ENCODE results near the gene CTPS2. TPM values are rescaled to one million over a fixed set of nuclear protein-coding genes. Genes with fewer than 3 reads are reported as not detected.
"Not testable (repeated sequence)": the region's sequence is repeated elsewhere in the genome, so short reads cannot be mapped to it uniquely, and the experiment has no call there.

Gene CTPS2
- total and polyA plus RNA-seq, 2 donors (not counting 3 experiments of a cell fraction or from before 2014, with no cell fraction given): 7.4 to 15.7 TPM

- Histone ChIP-seq H3K9me3 (replicated peaks; ENCODE audit: control insufficient read depth, insufficient read depth, low read length) (no peaks in the 10 kb centered on the region), H3K4me2 (ENCODE audit: insufficient read depth, low read length) (no peak overlapping the region), H3K27me3 (ENCODE audit: control insufficient read depth in 2 of 2, insufficient read depth in 2 of 2, low read length in 2 of 2) (no peaks in the 10 kb centered on the region), H3K36me3 (ENCODE audit: control insufficient read depth in 2 of 2, extremely low read depth in 1 of 2, insufficient read depth in 2 of 2, low read length in 2 of 2) (no peaks in the 10 kb centered on the region), H4K20me1 (replicated peaks; ENCODE audit: control insufficient read depth, extremely low read depth, insufficient read depth, low read length) (no peaks in the 10 kb centered on the region), H2AFZ (ENCODE audit: low read depth, low read length) (no peak overlapping the region), H3K27ac (ENCODE audit: insufficient read depth, low read depth, low read length) (no peak overlapping the region), H3K9me1 (replicated peaks; ENCODE audit: control insufficient read depth, extremely low read depth, insufficient read depth, low read length) (no peaks in the 10 kb centered on the region), H3K79me2 (ENCODE audit: control insufficient read depth, insufficient read depth, low read length) (no peaks in the 10 kb centered on the region), H3K4me3 (replicated peaks in 1 of 3; ENCODE audit: insufficient read depth in 1 of 3, low read depth in 1 of 3, low read length in 3 of 3) (no peak overlapping the region), H3K9ac (replicated peaks; ENCODE audit: extremely low read depth, insufficient read depth, low read length) (no peak overlapping the region), H3K4me1 (ENCODE audit: control insufficient read depth, extremely low read depth, insufficient read depth, low read length) (peaks cover 7% of the 10 kb centered on the region)
- ChIA-PET POLR2A (no interaction called here), CTCF (interaction anchor here (0.7 kb wide), 1 partner anchor 35 kb away, joined by 3 read pairs; no protein-coding TSS in a partner anchor)
- intact Hi-C loops (cut with micrococcal nuclease): no loop called here
- no peak for TF ChIP-seq GATA2 (IDR thresholded peaks at IDR 0.05; ENCODE audit: insufficient read depth, insufficient read length, low read depth, low read length)
- TF ChIP-seq CTCF (IDR thresholded peaks at IDR 0.05; ENCODE audit: extremely low read depth in 1 of 2, insufficient read depth in 1 of 2, low read depth in 1 of 2, low read length in 2 of 2): no peak
- TF ChIP-seq MYC (IDR thresholded peaks at IDR 0.05; ENCODE audit: low read depth, low read length): no peak
- TF ChIP-seq JUN (IDR thresholded peaks at IDR 0.05; ENCODE audit: borderline replicate concordance, insufficient read depth, insufficient read length, low read depth): no peak
- TF ChIP-seq POLR2A (IDR thresholded peaks at IDR 0.05; ENCODE audit: low read depth, low read length): no peak
- TF ChIP-seq MAX (IDR thresholded peaks at IDR 0.05; ENCODE audit: insufficient read depth, insufficient read length): no peak
- TF ChIP-seq FOS (IDR thresholded peaks at IDR 0.05; ENCODE audit: borderline replicate concordance, insufficient read depth, low read length): no peak
- no peak for TF ChIP-seq EZH2 (IDR thresholded peaks at IDR 0.05; ENCODE audit: borderline replicate concordance, low read depth, low read length, severe bottlenecking)
- TF ChIP-seq POLR2AphosphoS5 (IDR thresholded peaks at IDR 0.05; ENCODE audit: insufficient read depth, low read depth, low read length): no peak
- FAIRE-seq (no peak), DNase-seq (ENCODE audit: low read depth, low spot score) (no peak)
- dilution Hi-C loops (cut with MboI; ENCODE audit: extremely low pct_ligation_motif_present, low sequenced_read_pairs): no loop called here
- no TSS peak for BruUV-seq (replicated peaks)
Observed at GRCh38 chrX:16628946-16629595, 83.4 kb downstream of the CTPS2 start.

GRCh38 chrX:16628511-16628910, 84.0 kb downstream of the CTPS2 start:
- H3K79me2 ChIP-seq (ENCODE audit: control insufficient read depth, insufficient read depth, low read length); H2AFZ ChIP-seq (ENCODE audit: low read depth, low read length); FAIRE-seq; DNase-seq (ENCODE audit: low read depth, low spot score); POLR2A ChIA-PET; H3K9me1 ChIP-seq (replicated peaks; ENCODE audit: control insufficient read depth, extremely low read depth, insufficient read depth, low read length); H3K36me3 ChIP-seq (ENCODE audit: control insufficient read depth in 2 of 2, extremely low read depth in 1 of 2, insufficient read depth in 2 of 2, low read length in 2 of 2); H3K4me3 ChIP-seq (replicated peaks in 1 of 3; ENCODE audit: insufficient read depth in 1 of 3, low read depth in 1 of 3, low read length in 3 of 3); dilution Hi-C loops (cut with MboI; ENCODE audit: extremely low pct_ligation_motif_present, low sequenced_read_pairs); H3K4me2 ChIP-seq (ENCODE audit: insufficient read depth, low read length); H4K20me1 ChIP-seq (replicated peaks; ENCODE audit: control insufficient read depth, extremely low read depth, insufficient read depth, low read length); H3K4me1 ChIP-seq (ENCODE audit: control insufficient read depth, extremely low read depth, insufficient read depth, low read length); H3K9me3 ChIP-seq (replicated peaks; ENCODE audit: control insufficient read depth, insufficient read depth, low read length); H3K27ac ChIP-seq (ENCODE audit: insufficient read depth, low read depth, low read length); H3K9ac ChIP-seq (replicated peaks; ENCODE audit: extremely low read depth, insufficient read depth, low read length); intact Hi-C loops (cut with micrococcal nuclease); BruUV-seq (replicated peaks); H3K27me3 ChIP-seq (ENCODE audit: control insufficient read depth in 2 of 2, insufficient read depth in 2 of 2, low read length in 2 of 2); CTCF ChIA-PET: not testable (repeated sequence)

All from endothelial cell of umbilical vein (primary cell).